NCI-H1694 (cell line): ENCODE results near the gene G6PC1.
A peak's percentile ranks its signal among the peaks of the same experiment; 100 is the strongest.
"Not testable (repeated sequence)": the region's sequence is repeated elsewhere in the genome, so short reads cannot be mapped to it uniquely, and the experiment has no call there.

ENCODE experiments used
- DNase-seq: peaks from one replicate; lab custom pipeline; 2025; lab: John Stamatoyannopoulos, UW

Gene G6PC1

DNA sequence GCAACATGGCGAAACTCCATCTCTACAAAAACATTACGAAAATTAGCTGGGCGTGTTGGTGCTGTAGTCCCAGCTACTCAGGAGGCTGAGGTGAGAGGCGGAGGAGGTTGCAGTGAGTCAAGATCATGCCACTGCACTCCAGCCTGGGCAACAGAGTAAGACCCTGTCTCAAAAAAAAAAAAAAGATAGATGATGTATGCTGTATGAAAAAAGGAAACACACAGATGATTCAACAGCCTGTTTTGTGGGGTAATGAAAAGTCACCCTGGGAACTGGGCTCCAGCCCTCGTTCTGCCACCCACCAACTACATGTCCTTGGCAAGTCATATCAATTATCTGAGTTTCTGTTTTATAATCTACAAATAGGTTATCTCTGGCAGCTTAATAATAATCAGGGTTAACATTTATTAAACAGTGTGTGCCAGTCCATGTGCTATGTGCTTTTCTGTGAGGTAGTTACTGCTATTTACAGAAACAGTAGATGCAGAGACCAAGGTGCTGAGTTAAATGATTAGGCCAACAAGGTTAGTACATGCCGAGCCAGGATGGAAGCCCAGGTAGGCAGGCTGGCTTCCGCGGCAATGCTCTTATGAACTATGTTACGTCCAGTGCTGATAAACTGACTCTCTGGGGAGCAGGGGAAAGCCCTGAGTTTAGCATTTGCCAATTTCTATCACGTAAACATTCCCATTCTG, 1.1 kb downstream of the G6PC1 start:
- DNase-seq = no peak

DNA sequence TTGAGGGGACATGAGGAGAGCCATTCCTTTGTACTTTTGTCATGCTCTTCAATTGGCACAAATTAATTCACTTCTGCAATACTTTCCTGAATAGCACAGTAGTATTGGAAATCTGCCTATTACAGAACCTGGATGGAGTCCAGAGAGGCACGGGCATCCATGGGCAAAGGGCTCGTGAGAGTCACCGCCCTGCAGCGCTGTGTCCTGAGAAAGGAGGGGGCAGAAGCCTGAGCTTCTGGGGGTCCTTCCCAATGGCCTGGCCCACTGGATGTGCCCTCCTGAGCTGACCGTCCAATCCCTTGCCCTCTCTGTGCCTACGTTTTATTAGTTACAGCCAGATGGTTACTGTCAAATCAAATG, 3.5 kb downstream of the G6PC1 start:
- no peak for DNase-seq

DNA sequence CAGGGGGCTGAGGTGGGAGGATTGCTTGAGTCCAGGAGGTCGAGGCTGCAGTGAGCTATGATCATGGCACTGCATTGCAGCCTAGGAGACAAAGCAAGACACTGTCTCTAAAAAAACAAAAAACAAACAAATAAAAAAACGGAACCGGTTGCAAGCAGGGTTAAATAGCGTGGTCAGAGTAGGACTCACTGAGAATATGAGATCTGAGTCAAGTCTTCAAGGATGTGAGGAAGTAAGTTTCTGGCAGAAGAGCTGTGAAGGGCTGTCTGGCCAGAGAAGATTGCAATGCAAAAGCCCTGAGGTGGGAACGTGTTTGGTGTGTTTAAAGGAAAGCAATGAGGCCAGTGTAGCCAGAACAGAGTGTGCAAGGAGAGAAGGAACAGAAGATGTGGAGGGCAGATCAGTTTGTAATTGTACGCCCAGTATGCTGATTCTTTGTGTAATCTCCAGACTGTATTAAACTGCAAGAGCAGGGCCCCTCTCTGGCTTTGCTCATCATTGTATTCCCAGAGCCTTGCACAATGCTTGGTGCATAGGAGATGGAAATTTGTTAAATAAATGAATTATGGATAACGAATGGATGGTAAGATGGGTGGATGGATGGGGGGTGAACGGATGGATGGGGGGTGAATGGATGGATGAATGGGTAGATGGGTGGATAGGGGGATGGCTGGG, 6.3 kb downstream of the G6PC1 start:
- no peak for DNase-seq

DNA sequence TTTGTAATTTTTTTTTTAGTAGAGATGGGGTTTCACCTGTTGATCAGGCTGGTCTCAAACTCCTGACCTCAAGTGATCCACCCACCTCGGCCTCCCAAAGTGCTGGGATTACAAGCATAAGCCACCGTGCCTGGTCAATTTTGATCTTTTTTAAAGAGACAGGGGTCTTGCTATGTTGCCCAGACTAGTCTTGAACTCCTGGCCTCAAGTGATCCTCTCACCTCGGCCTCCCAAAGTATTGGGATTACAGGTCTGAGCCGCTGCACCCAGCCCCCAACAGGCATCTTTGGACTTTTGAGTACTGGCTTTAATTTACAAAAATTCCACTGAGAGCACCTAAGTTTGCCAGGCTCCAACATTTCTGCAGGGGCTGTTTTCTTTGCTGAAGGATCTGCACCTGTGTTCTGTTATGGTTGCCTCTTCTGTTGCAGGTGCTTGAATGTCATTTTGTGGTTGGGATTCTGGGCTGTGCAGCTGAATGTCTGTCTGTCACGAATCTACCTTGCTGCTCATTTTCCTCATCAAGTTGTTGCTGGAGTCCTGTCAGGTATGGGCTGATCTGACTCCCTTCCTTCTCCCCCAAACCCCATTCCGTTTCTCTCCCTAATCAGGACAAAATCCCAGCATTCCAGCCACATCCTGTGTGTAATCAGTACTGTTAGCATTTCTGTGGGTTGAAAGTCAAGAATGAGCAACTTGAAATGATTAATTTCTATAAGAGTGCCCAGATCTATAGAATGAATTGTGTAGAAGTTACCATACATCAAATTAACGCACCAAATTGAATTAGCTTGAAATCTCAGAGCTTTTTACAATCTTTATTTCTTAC, 8.5 kb downstream of the G6PC1 start:
- DNase-seq = no peak

DNA sequence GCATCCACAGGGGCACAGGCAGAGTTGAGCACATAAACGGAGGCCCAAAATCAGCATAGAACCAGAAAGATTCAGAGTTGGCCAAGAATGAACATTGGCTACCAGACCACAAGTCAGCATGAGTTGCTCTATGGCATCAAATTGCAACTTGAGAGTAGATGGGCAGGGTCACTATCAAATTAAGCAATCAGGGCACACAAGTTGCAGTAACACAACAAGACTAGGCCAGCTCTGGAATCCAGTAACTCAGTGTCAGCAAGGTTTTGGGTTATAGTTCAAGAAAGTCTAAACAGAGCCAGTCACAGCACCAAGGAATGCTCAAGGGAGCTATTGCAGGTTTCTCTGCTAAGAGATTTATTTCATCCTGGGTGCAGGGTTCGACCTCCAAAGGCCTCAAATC, 12.9 kb downstream of the G6PC1 start:
- no peak for DNase-seq

DNA sequence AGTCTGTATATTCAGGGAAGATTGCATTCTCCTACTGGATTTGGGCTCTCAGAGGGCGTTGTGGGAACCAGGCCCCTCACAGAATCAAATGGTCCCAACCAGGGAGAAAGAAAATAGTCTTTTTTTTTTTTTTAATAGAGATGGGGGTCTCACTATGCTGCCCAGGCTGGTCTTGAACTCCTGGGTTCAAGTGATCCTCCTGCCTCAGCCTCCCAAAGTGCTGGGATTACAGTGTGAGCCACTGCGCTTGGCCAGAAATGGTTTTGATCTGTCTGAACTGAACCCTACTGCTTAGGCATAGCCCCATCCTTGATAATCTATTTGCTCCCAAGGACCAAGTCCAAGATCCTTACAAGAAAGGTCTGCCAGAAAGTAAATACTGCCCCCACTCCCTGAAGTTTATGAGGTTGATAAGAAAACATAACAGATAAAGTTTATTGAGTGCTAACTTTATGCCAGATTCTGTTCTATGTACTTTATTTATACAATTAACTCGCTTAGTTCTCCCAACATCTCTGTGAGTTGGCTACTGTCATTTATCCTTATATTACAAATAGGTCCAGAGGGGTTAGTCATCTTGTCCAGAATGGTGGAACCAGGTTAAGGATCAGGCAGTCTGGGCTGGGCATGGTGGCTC, 13.5 kb downstream of the G6PC1 start:
- no peak for DNase-seq

DNA sequence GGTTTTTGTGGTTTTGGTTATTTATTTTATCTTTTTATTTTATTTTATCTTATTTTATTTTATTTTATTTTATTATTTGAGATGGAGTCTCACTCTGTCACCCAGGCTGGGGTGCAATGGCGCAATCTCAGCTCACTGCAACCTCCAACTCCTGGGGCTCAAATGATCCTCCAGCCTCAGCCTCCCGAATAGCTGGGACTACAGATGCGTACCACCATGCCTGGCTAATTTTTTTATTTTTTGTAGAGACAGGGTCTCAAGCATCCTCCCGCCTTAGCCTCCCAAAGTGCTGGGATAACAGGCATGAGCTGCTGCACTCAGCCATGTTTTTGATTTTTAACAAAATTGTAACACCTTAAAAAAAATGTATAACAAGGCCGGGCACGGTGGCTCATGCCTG, 14.7 kb downstream of the G6PC1 start:
- not testable (repeated sequence) for DNase-seq

DNA sequence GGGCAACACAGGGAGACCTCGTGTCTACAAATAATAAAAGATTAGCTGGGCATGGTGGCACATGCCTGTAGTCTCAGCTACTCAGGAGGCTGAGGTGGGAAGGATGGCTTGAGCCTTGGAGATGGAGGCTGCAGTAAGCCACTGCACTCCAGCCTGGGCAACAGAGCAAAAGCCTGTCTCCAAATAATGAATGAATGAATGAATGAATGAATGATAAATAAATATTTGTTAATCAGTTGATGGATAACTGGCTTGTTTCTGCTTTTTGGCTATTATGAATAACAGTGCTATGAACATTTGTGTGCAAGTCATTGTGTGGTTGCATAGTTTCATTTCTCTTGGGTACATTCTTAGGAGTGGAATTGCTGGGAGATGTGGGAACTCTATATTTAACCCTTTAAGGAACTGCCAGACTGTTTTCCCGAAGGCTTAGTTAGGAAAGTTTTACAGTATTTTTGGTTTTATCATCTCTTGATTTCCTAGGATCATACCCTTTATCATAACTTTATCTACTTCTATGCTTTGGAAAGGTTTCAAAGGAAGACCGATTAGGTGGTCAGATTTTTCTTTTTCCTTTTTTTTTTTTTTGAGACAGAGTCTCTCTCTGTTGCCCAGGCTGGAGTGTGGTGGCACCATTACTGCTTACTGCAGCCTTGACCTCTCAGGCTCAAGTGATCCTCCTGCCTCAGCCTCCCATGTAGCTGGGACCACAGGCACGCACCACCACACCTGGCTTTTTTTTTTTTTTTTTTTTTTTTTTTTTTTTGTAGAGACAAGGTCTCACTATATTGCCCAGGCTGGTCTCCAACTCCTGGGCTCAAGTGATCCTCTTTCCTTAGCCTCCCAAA, 16.0 kb downstream of the G6PC1 start:
- not testable (repeated sequence) for DNase-seq

DNA sequence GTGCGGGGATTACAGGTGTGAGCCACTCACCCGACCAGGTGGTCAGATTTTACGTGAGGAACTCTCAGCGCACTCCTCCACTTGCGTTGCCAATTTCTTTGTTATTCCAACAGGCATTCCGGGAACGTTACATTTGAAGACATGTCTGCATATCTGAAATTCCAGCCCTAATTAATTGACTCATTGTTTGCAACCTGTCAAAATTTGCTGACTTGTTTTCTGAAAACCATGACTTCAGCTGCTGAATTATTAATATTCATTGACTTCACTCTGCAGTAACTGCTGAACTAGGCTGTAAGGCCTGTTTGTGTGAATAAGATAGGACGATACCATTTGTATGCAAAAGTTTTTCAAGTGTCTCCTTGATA, 16.6 kb downstream of the G6PC1 start:
- no peak for DNase-seq

DNA sequence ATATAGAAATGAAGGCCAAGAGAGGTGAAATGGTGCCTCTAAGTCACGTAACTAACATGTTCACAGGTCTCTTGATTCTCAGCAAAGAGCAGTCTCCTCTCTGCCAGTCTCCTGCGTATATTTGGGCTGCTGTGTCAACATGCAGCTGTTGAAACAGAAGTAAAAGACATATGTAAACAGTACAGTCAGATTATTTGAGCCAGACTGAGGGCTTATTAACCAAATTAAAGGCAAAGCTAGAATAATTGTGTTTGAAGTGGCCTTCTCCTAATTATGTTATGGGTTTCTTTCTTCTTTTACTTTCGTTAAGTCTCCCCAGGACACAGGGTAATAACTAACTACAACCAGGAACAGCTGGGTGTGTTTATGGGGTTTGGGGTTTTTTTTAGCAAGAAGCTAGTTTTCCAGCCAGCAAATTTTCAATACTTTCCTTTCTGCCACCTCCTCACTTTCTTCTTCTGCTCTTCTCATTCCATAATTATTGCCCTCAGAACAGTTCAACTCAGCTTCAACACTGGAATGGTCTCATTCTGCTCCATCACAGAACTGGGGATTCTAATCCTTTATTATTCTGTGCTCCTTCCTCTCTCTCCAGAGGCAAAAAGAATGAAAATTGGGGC, 18.4 kb downstream of the G6PC1 start:
- no peak for DNase-seq

DNA sequence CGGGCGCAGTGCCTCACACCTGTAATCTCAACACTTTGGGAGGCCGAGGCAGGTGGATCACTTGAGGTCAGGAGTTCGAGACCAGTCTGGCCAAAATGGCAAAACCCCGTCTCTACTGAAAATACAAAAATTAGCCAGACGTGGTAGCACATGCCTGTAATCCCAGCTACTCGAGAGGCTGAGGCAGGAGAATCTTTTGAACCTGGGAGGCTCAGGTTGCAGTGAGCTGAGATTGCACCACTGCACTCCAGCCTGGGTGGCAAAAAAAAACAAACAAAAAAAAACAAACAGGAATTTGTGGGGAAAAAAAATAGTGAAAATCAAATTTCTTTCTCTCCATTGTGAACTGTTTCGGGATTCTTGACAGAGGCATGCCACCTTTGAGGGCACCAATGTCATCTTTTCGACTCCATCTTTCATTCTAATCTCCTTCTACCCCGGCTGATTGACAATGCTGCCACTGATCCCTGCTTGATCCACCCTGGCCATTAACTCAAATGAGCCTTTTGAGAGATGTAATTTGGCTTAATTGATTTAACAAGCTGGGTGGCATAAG, 19.0 kb downstream of the G6PC1 start:
- DNase-seq = not testable (repeated sequence)

DNA sequence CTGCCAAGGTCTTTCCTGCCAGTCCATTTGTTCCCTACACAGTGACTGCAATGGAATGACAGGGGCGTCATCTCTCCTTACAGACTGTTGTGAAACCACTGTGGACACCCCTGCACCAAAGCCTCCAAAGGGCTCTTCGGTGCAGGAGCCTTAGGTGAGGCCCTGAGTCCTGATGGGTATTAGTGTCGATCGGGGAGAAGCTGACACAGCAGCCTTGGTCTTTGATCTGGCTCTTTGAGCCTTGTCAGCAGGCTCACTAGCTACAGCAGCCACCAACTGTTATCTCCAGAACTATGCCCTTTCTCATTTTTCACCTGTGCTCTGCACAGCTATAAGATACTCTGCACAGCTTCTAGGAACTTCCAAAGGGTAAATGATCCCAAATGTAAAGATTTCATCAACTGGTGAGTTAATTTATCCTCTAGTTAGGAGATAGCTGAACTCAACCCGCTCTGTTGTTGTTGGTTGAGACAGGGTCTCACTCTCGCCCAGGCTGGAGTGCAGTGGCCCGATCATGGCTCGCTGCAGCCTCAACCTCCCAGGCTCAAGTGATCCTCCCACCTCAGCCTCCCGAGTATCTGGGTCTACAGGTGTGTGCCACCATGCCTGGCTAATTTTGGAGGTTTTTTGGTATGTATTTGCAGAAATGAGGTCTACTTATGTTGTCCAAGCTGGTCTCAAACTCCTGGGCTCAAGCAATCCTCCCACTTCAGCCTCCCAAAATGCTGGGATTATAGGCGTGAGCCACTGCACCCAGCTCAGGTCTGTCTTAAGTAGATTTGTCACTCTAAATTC, 19.7 kb downstream of the G6PC1 start:
- no peak for DNase-seq

DNA sequence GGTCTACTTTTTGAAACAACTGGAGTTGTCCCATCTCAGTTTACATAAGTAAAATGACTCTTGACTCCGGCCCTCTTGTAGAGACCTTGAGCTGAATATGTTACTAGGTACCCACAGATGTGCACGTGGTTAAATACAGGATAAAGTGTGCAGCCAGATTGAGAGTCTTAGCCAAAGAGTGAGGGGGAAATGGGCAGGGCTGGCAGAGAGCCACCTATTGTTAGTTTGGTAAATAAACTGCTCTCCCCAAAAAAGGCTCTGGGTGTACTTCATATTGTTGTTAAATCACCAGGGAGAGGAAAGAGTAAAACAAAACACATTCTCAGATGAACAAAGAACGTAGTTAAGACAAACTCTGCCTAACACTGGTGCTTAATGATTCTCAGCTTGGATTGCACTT, 20.3 kb downstream of the G6PC1 start:
- no peak for DNase-seq

DNA sequence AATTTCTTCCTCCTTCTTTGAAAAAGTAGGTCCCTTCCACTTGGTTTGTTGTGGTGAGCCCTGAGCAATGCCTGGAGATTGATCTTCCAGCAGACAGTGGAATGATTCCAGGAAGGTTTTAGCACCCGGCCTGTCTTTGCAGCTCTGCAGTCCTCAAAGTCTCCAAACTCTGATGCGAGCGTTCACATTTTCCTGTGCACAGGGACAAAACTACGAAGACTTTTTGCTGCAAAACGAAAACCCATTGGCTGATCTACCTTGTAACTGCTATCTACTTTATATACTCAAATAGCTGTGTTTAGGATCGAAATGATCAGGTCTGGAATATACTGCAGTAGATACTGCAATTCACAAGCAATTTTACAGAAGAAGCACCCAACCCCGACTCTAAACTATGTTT, 21.7 kb downstream of the G6PC1 start:
- DNase-seq = no peak

DNA sequence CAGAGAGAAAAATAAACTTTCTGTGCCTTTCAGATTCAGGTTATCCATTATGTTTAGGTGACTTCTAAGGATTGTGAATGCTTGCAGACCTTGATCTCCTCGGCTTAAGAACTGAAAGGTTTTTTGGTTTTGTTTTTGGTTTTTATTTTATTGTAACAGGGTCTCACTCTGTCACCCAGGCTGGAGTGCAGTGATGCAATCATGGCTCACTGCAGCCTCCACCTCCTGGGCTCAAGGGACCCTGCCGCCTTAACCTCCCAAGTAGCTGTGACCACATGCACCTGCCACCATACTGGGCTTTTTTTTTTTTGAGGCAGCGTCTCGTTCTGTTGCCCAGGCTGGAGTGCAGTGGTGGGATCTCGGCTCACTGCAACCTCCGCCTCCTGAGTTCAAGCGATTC, 22.9 kb downstream of the G6PC1 start:
- DNase-seq = not testable (repeated sequence)

DNA sequence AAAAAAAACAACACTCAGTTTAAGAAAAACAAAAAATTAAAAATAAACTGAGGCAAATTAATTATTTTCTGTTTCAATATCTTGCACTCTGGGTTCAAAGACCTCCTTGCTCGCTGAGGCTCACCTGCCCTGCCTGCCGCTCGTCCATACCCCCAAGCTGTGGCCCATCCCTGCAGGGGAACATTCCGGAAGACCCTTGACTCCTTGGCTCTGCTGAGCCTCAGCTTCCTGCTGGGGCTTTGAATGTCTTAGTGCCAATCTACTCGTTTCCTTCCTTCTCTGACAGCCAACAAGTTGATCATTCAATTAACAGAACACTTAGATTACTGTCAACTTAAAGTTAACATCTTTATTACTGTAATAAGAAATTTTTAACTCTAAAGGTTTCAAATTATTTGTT, 24.3 kb downstream of the G6PC1 start:
- DNase-seq = no peak

DNA sequence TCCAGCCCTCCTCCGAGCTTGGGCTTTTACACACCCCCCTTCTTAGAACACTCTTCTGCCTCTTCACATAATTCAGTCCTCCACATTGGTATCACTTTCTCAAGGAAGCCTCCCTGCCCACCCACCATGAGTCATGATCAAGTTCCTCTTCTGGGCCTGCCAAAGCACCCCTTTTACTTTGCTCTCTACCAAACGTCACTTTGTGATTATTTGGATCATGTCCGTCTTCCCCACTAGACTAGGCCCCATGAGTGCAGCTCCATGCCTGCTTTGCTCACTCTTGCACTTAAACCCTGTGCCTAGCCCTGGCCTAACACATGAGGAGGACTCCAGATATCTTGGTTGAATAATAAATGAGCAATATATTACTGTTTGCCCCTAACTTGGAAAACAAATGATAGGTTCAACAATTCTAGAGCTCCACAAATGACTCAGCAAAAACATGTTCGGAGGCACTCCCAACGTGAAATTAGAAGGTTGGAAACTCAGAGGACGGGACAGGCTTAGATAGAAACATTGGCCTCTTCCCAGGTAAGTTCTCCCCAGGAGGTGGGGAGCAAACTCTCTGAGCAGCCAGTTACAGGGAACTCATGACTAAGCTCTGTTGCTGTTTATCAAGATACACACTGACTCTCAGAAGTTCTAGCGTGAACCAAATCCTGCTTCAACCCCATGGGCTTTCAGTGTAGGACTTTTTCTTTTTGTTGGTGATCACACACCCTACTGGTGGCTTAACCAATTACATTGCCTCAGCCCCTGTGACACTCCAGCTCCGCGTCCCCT, 28.3 kb downstream of the G6PC1 start:
- peak; percentile 8 for DNase-seq

DNA sequence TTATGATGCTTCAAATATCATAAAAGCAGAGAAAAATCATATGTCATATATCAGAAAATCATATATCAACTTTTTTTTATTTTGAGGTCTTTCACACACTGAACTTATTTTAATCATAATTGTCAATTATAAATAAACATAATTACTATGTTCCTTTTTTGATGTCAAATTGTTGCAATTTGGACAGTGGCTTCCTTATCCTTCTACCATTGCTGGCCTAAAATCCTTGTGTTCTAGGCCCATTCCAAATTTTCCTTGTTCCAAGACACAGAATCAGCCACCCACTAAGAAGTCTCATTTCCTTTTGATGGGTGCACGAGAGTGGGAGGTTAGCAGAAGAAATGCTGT, 28.9 kb downstream of the G6PC1 start:
- DNase-seq = no peak
